Stimulated activated naive CD8-positive, alpha-beta T cell treated with anti-CD3 and anti-CD28 coated beads, Interleukin-15, Interleukin-2, amounts not matched to agents 100 ng/mL and 50 ng/mL, for 24 hours (primary cell): ENCODE results near the gene DHDH.

Experiments used
- H3K27ac Mint-ChIP-seq: one replicate; pipeline ENCODE4 v1.8.0; 2021; ENCODE audit warnings: mild to moderate bottlenecking, mixed read lengths
- H3K27me3 Mint-ChIP-seq: one replicate; pipeline ENCODE4 v1.8.0; 2021; ENCODE audit warnings: mixed read lengths
- H3K36me3 Mint-ChIP-seq: one replicate; pipeline ENCODE4 v1.8.0; 2021; ENCODE audit warnings: low read depth, mixed read lengths
- H3K4me1 Mint-ChIP-seq: one replicate; pipeline ENCODE4 v1.8.0; 2021; ENCODE audit warnings: low read depth, mixed read lengths
- H3K4me3 Mint-ChIP-seq: one replicate; pipeline ENCODE4 v1.8.0; 2021; ENCODE audit warnings: mild to moderate bottlenecking, mixed read lengths
- H3K9me3 Mint-ChIP-seq: one replicate; pipeline ENCODE4 v1.8.0; 2021; ENCODE audit warnings: mixed read lengths

The DHDH gene

GRCh38 chr19:48985711-48986110 lies 52.2 kb downstream of the DHDH start:
- Mint-ChIP-seq H3K9me3 (no peaks in the 10 kb centered on the region), H3K4me3 (no peak overlapping the region), H3K4me1 (peaks cover 27% of the 10 kb centered on the region), H3K27me3 (no peaks in the 10 kb centered on the region), H3K36me3 (peaks cover 52% of the 10 kb centered on the region), H3K27ac (no peak overlapping the region)

- Mint-ChIP-seq H3K4me1 (peaks cover 32% of the 10 kb centered on the region), H3K27me3 (no peaks in the 10 kb centered on the region), H3K9me3 (no peaks in the 10 kb centered on the region), H3K27ac (no peak overlapping the region), H3K36me3 (peaks cover 52% of the 10 kb centered on the region), H3K4me3 (no peak overlapping the region)
These were observed 52.7 kb downstream of the DHDH start for GRCh38 chr19:48986211-48986610.

GRCh38 chr19:48987323-48987722 lies 53.8 kb downstream of the DHDH start:
- Mint-ChIP-seq H3K4me3 (peak overlapping the region; percentile 24), H3K27me3 (no peaks in the 10 kb centered on the region), H3K9me3 (no peaks in the 10 kb centered on the region), H3K27ac (peak overlapping the region; percentile 89), H3K36me3 (peaks cover 45% of the 10 kb centered on the region), H3K4me1 (peaks cover 38% of the 10 kb centered on the region)

- peaks cover 37% of the 10 kb centered on the region for H3K36me3 Mint-ChIP-seq
- H3K27me3 Mint-ChIP-seq, result no peaks in the 10 kb centered on the region
- peak overlapping the region; percentile 89 for H3K27ac Mint-ChIP-seq
- H3K9me3 Mint-ChIP-seq, result no peaks in the 10 kb centered on the region
- peak overlapping the region; percentile 29 for H3K4me3 Mint-ChIP-seq
- H3K4me1 Mint-ChIP-seq, result peaks cover 40% of the 10 kb centered on the region
These were observed 54.8 kb downstream of the DHDH start for GRCh38 chr19:48988286-48988685.

GRCh38 chr19:48988860-48989259 lies 55.4 kb downstream of the DHDH start:
- H3K27ac Mint-ChIP-seq, result peak overlapping the region; percentile 42
- H3K4me1 Mint-ChIP-seq, result peaks cover 44% of the 10 kb centered on the region
- H3K27me3 Mint-ChIP-seq, result no peaks in the 10 kb centered on the region
- H3K4me3 Mint-ChIP-seq, result no peak overlapping the region
- H3K36me3 Mint-ChIP-seq, result peaks cover 35% of the 10 kb centered on the region
- no peaks in the 10 kb centered on the region for H3K9me3 Mint-ChIP-seq

GRCh38 chr19:48989701-48990291 lies 56.3 kb downstream of the DHDH start:
- H3K9me3 Mint-ChIP-seq, result no peaks in the 10 kb centered on the region
- no peak overlapping the region for H3K4me3 Mint-ChIP-seq
- peaks cover 50% of the 10 kb centered on the region for H3K4me1 Mint-ChIP-seq
- H3K27me3 Mint-ChIP-seq, result no peaks in the 10 kb centered on the region
- H3K36me3 Mint-ChIP-seq, result peaks cover 40% of the 10 kb centered on the region
- H3K27ac Mint-ChIP-seq, result no peak overlapping the region

- Mint-ChIP-seq H3K9me3 (no peaks in the 10 kb centered on the region), H3K4me3 (no peak overlapping the region), H3K4me1 (peaks cover 56% of the 10 kb centered on the region), H3K27ac (no peak overlapping the region), H3K36me3 (peaks cover 43% of the 10 kb centered on the region), H3K27me3 (no peaks in the 10 kb centered on the region)
These were observed 56.9 kb downstream of the DHDH start for GRCh38 chr19:48990400-48990799.

GRCh38 chr19:48991011-48991609 lies 57.6 kb downstream of the DHDH start:
- peak overlapping the region; percentile 1 for H3K4me3 Mint-ChIP-seq
- H3K27me3 Mint-ChIP-seq, result no peaks in the 10 kb centered on the region
- H3K4me1 Mint-ChIP-seq, result peaks cover 57% of the 10 kb centered on the region
- H3K27ac Mint-ChIP-seq, result peak overlapping the region; percentile 18
- peaks cover 42% of the 10 kb centered on the region for H3K36me3 Mint-ChIP-seq
- no peaks in the 10 kb centered on the region for H3K9me3 Mint-ChIP-seq

- no peaks in the 10 kb centered on the region for H3K9me3 Mint-ChIP-seq
- H3K27me3 Mint-ChIP-seq, result no peaks in the 10 kb centered on the region
- H3K27ac Mint-ChIP-seq, result peak overlapping the region; percentile 89
- peaks cover 56% of the 10 kb centered on the region for H3K4me1 Mint-ChIP-seq
- peaks cover 39% of the 10 kb centered on the region for H3K36me3 Mint-ChIP-seq
- H3K4me3 Mint-ChIP-seq, result peak overlapping the region; percentile 100
These were observed 58.5 kb downstream of the DHDH start for GRCh38 chr19:48991873-48992580.

- H3K9me3 Mint-ChIP-seq, result no peaks in the 10 kb centered on the region
- H3K4me1 Mint-ChIP-seq, result peaks cover 52% of the 10 kb centered on the region
- peak overlapping the region; percentile 100 for H3K4me3 Mint-ChIP-seq
- no peaks in the 10 kb centered on the region for H3K27me3 Mint-ChIP-seq
- peak overlapping the region; percentile 89 for H3K27ac Mint-ChIP-seq
- peaks cover 36% of the 10 kb centered on the region for H3K36me3 Mint-ChIP-seq
These were observed 59.2 kb downstream of the DHDH start for GRCh38 chr19:48992581-48993174.

GRCh38 chr19:48993175-48994034 lies 59.9 kb downstream of the DHDH start, which contains the start of the genes GYS1 and RUVBL2:
TSS of gene GYS1 (minus strand) at chr19:48993309. CDS start at chr19:48993112, 197 bp downstream.
TSS of gene RUVBL2 (plus strand) at chr19:48993887. CDS start at chr19:48993912, 25 bp downstream.
- Mint-ChIP-seq H3K36me3 (peaks cover 31% of the 10 kb centered on the region), H3K4me1 (peaks cover 50% of the 10 kb centered on the region), H3K27ac (peak within 1 kb of the TSS; percentile 97), H3K27me3 (no peaks in the 10 kb centered on the region), H3K4me3 (peak within 1 kb of the TSS; percentile 100), H3K9me3 (no peaks in the 10 kb centered on the region)

- Mint-ChIP-seq H3K9me3 (no peaks in the 10 kb centered on the region), H3K4me3 (peak overlapping the region; percentile 100), H3K27ac (peak overlapping the region; percentile 97), H3K4me1 (peaks cover 46% of the 10 kb centered on the region), H3K36me3 (peaks cover 26% of the 10 kb centered on the region), H3K27me3 (no peaks in the 10 kb centered on the region)
These were observed 60.5 kb downstream of the DHDH start for GRCh38 chr19:48994035-48994386.
